B cell (primary cell): Measurements from ENCODE around the gene GDPD3. TPM values are rescaled to one million over a fixed set of nuclear protein-coding genes. Genes with fewer than 3 reads are reported as not detected.

Experiments used
- ATAC-seq: fragments of 200-7000 bp; cut with Tn5 transposase; one replicate; pipeline ENCODE4 v1.10.0; 2021; ENCODE audit warnings: low read depth, mild to moderate bottlenecking, moderate number of reproducible peaks, moderate library complexity
- CTCF ChIA-PET: fragments of 350-600 bp; sonication (Branson Sonifier 250); formaldehyde crosslinking; loops from one replicate; lab custom pipeline; 2021; ENCODE audit warnings: antibody characterized with exemption, inconsistent platforms; lab: Charles Lee
- POLR2A ChIA-PET: fragments of 350-600 bp; sonication (Branson Sonifier 250); formaldehyde crosslinking; loops from one replicate; lab custom pipeline; 2021; ENCODE audit warnings: antibody characterized with exemption; lab: Charles Lee
- DNase-seq: peaks from one replicate; pipeline ENCODE4 v3.0.0; 2013
- H2AFZ ChIP-seq: 2 replicates; pipeline ENCODE4 v1.6.1; 2012; ENCODE audit warnings: mild to moderate bottlenecking, low read depth, low read length; ENCODE audit not compliant: insufficient read depth, poor library complexity, severe bottlenecking
- H3K27ac ChIP-seq, 2 donors: 1 replicate in 1 of 2; 2 replicates in 1 of 2; pipeline ENCODE4 v1.5.1; 2012 to 2013; ENCODE audit warnings: low read length in 2 of 2, mild to moderate bottlenecking in 2 of 2, moderate library complexity in 1 of 2
- H3K27me3 ChIP-seq, 4 experiments: fragments of 200-600 bp in 1 of 4; sonication (generic) in 1 of 4; replicated peaks in 1 of 4; 1 replicate in 2 of 4; 2 replicates in 2 of 4; pipeline versions ENCODE4 v1.6.1 to v1.7.0; 2013 to 2016; ENCODE audit warnings: low read length in 3 of 4, mild to moderate bottlenecking in 2 of 4, mixed read lengths in 1 of 4, moderate library complexity in 1 of 4; ENCODE audit not compliant: insufficient read depth in 4 of 4, control insufficient read depth in 3 of 4; ENCODE audit errors: control extremely low read depth in 1 of 4
- H3K36me3 ChIP-seq, 2 experiments: replicated peaks in 1 of 2; 1 replicate in 1 of 2; 2 replicates in 1 of 2; pipeline versions ENCODE4 v1.6.1 to v1.7.1; 2013; ENCODE audit warnings: low read length in 1 of 2; ENCODE audit not compliant: insufficient read depth in 2 of 2, control insufficient read depth in 1 of 2; ENCODE audit errors: control extremely low read depth in 1 of 2, extremely low read depth in 1 of 2
- H3K4me1 ChIP-seq, 2 donors: fragments of 200-600 bp in 1 of 2; sonication (generic) in 1 of 2; 1 replicate in 1 of 2; 2 replicates in 1 of 2; pipeline versions ENCODE4 v1.5.1 to v1.6.1; 2013 to 2017; ENCODE audit warnings: low read length in 2 of 2; ENCODE audit not compliant: control insufficient read depth in 2 of 2, insufficient read depth in 2 of 2
- H3K4me2 ChIP-seq: replicated peaks from 2 replicates; pipeline ENCODE3; 2012; ENCODE audit warnings: mild to moderate bottlenecking, low read depth, low read length; ENCODE audit not compliant: poor library complexity, severe bottlenecking
- H3K4me3 ChIP-seq, 5 experiments: fragments of 200-600 bp in 1 of 5; sonication (generic) in 1 of 5; 1 replicate in 3 of 5; 2 replicates in 2 of 5; pipeline versions ENCODE4 v1.5.1 to v1.7.0; 2011 to 2016; ENCODE audit warnings: low read length in 4 of 5, mild to moderate bottlenecking in 4 of 5, low read depth in 2 of 5, control low read depth in 1 of 5, moderate library complexity in 1 of 5; ENCODE audit not compliant: insufficient read depth in 1 of 5; ENCODE audit errors: control extremely low read depth in 1 of 5, extremely low read depth in 1 of 5
- H3K79me2 ChIP-seq: fragments of 200-600 bp; sonication (generic); one replicate; pipeline ENCODE4 v1.6.0; 2016; ENCODE audit warnings: low read length; ENCODE audit not compliant: control insufficient read depth, insufficient read depth
- H3K9ac ChIP-seq: fragments of 200-600 bp; sonication (generic); 2 replicates; pipeline ENCODE4 v1.6.1; 2017; ENCODE audit warnings: mild to moderate bottlenecking, low read length, moderate library complexity
- H3K9me3 ChIP-seq, 3 donors: one replicate each; pipeline versions ENCODE4 v1.6.1 to v1.7.1; 2013; ENCODE audit warnings: low read length in 2 of 3; ENCODE audit not compliant: control insufficient read depth in 2 of 3, insufficient read depth in 1 of 3; ENCODE audit errors: control extremely low read depth in 1 of 3
- H4K20me1 ChIP-seq: 2 replicates; pipeline ENCODE4 v1.6.0; 2012; ENCODE audit warnings: mild to moderate bottlenecking, low read length; ENCODE audit not compliant: insufficient read depth, control insufficient read depth, poor library complexity, severe bottlenecking
- H3K27ac Mint-ChIP-seq: one replicate; pipeline ENCODE4 v1.8.0; 2021; ENCODE audit warnings: mixed read lengths
- H3K27me3 Mint-ChIP-seq: one replicate; pipeline ENCODE4 v1.8.0; 2021; ENCODE audit warnings: mixed read lengths
- H3K4me1 Mint-ChIP-seq: one replicate; pipeline ENCODE4 v1.8.0; 2021; ENCODE audit warnings: mixed read lengths
- H3K4me3 Mint-ChIP-seq: one replicate; pipeline ENCODE4 v1.8.0; 2021; ENCODE audit warnings: mixed read lengths
- H3K9me3 Mint-ChIP-seq: one replicate; pipeline ENCODE4 v1.8.0; 2022; ENCODE audit warnings: mixed read lengths; ENCODE audit not compliant: insufficient read depth
- CTCF ChIP-seq: fragments of 200-600 bp; IDR thresholded peaks from one replicate; pipeline ENCODE4 v1.8.0; 2022; ENCODE audit warnings: antibody characterized with exemption, mild to moderate bottlenecking
- EZH2 ChIP-seq: IDR thresholded peaks from 2 replicates; pipeline ENCODE4 v1.6.1; 2012; ENCODE audit warnings: borderline replicate concordance, low read depth, mild to moderate bottlenecking, moderate library complexity, low read length; ENCODE audit not compliant: insufficient read depth, poor library complexity, severe bottlenecking
- WGBS: methylation state at CpG from one replicate; pipeline ENCODE4 v1.1.5; 2013; ENCODE audit warnings: missing lambda C conversion rate; ENCODE audit not compliant: insufficient coverage; 5-methylcytosine and 5-hydroxymethylcytosine counted together
- intact Hi-C: fragments of 100-400 bp; cut with micrococcal nuclease; formaldehyde crosslinking; loops from one replicate; pipeline ENCODE4 v1.10.0; 2022
- polyA plus RNA-seq: library from polyadenylated mRNA; depleted of rRNA; stranded (reverse); fragments of >200 nt; gene quantifications from 2 replicates; pipeline ENCODE4 v1.2.3, GENCODE V29; 2012
- total RNA-seq, 2 donors: library from RNA; stranded (reverse); fragments of 120-200 nt in 1 of 2; gene quantifications; 1 replicate in 1 of 2; 2 replicates in 1 of 2; pipeline versions ENCODE4 v1.2.3 to v1.2.4, GENCODE V29; 2013 to 2022

Gene GDPD3
- total and polyA plus RNA-seq, 2 donors (not counting 1 experiment from before 2014, with no cell fraction given) = 10.6 to 17.3 TPM

GRCh38 chr16:30088832-30089624 is 24.3 kb downstream of the GDPD3 start:
- Histone ChIP-seq H3K4me3 (no peak overlapping the region), H3K27ac (no peak overlapping the region), H3K9ac (no peak overlapping the region), H3K9me3 (no peaks in the 10 kb centered on the region), H3K79me2 (peaks cover 3% of the 10 kb centered on the region), H3K4me2 (no peak overlapping the region), H3K27me3 (no peaks in the 10 kb centered on the region), H3K4me1 (peaks cover 19 to 40% of the 10 kb centered on the region in 2 donors), H4K20me1 (no peaks in the 10 kb centered on the region), H3K36me3 (peaks cover 0 to 25% of the 10 kb centered on the region in 2 experiments), H2AFZ (no peak overlapping the region)
- Mint-ChIP-seq H3K4me3 (no peak overlapping the region), H3K9me3 (no peaks in the 10 kb centered on the region), H3K4me1 (peaks cover 37% of the 10 kb centered on the region), H3K27me3 (no peaks in the 10 kb centered on the region), H3K27ac (no peak overlapping the region)
- CTCF ChIA-PET = interaction anchor here (0.6 to 3.6 kb wide), 2 partner anchors 24 to 1118 kb away, joined by 4 to 28 read pairs; partner anchors contain the start of gene ALDOA
- intact Hi-C loops = no loop called here
- no peak for ATAC-seq
- TF ChIP-seq EZH2 = no peak
- WGBS = 95% methylated on average over 21 of the region's 22 CpGs
- no peak for DNase-seq
- POLR2A ChIA-PET = interaction anchor here (0.5 kb wide), 1 partner anchor 14 kb away, joined by 7 read pairs; no protein-coding TSS in a partner anchor

GRCh38 chr16:30088237-30088831 is 25.0 kb downstream of the GDPD3 start:
- no peak overlapping the region for H3K27ac ChIP-seq
- DNase-seq (no peak), ATAC-seq (no peak)
- no peaks in the 10 kb centered on the region for H3K27me3 ChIP-seq
- no peaks in the 10 kb centered on the region for H3K27me3 Mint-ChIP-seq
- intact Hi-C loops = no loop called here
- H3K79me2 ChIP-seq = no peaks in the 10 kb centered on the region
- no peak overlapping the region for H3K4me3 Mint-ChIP-seq
- no peak overlapping the region for H3K27ac Mint-ChIP-seq
- no peak overlapping the region for H3K4me2 ChIP-seq
- H3K4me1 Mint-ChIP-seq = peaks cover 33% of the 10 kb centered on the region
- no peaks in the 10 kb centered on the region for H3K9me3 ChIP-seq
- no peak overlapping the region for H3K4me3 ChIP-seq
- 88% methylated on average over 3 of the region's 10 CpGs for WGBS
- H3K4me1 ChIP-seq = peaks cover 13 to 33% of the 10 kb centered on the region in 2 donors
- ChIA-PET CTCF (no interaction called here), POLR2A (no interaction called here)
- TF ChIP-seq CTCF (no peak), EZH2 (no peak)
- H4K20me1 ChIP-seq = no peaks in the 10 kb centered on the region
- no peak overlapping the region for H2AFZ ChIP-seq
- no peaks in the 10 kb centered on the region for H3K9me3 Mint-ChIP-seq
- H3K36me3 ChIP-seq = peaks cover 0 to 23% of the 10 kb centered on the region in 2 experiments
- no peak overlapping the region for H3K9ac ChIP-seq
